ENCODE results near the gene RPL36AL. TPM values are rescaled to one million over a fixed set of nuclear protein-coding genes. Genes with fewer than 3 reads are reported as not detected.
"Not testable (repeated sequence)": the region's sequence is repeated elsewhere in the genome, so short reads cannot be mapped to it uniquely, and the experiment has no call there.

RPL36AL gene
- total RNA-seq, 3 donors from 2014 or later (not counting 1 experiment from before 2014, with no cell fraction given): 126 to 166 (median 150) TPM

DNA sequence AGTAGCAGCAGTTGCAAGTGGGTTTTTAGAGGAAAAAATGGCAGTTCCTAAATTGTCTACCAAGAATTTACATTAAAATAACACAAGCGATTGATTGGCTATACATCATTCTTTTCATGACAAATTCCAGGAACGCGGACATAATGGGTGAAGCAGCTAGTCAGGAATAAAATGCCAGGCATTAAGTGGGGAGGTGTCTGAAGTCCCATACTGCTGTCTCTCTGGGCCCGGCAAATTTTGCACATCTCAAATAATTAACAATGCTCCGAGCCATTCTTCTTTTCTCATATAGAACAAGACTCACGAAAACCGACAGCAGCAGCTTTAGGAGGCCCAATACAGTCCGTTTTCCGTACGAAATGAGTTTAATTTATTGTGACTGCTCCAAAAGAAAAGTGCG lies 696 bp downstream of the RPL36AL start:
- DNase-seq: no peak
- no peaks in the 10 kb centered on the region for H3K9me3 ChIP-seq (ENCODE audit: control insufficient read depth, insufficient read depth, low read length)
- H3K4me3 ChIP-seq (ENCODE audit: low read length): peak overlapping the region; percentile 83
- Mint-ChIP-seq H3K36me3 (peaks cover 12% of the 10 kb centered on the region), H3K27me3 (ENCODE audit: low read depth in 2 of 2) (no peaks in the 10 kb centered on the region), H3K9me3 (no peaks in the 10 kb centered on the region), H3K4me1 (peaks cover 41 to 58% of the 10 kb centered on the region in 2 donors), H3K4me3 (peak overlapping the region; percentile 98), H3K27ac (peak overlapping the region; percentile 99)
- no peak for ATAC-seq
- H3K27me3 ChIP-seq (ENCODE audit: control insufficient read depth, insufficient read depth, low read length): no peaks in the 10 kb centered on the region
- WGBS (ENCODE audit: insufficient coverage): 0% methylated on average over 10 of the region's 11 CpGs
- H3K27ac ChIP-seq (ENCODE audit: low read length): peak overlapping the region; percentile 95
- intact Hi-C loops (cut with micrococcal nuclease): loop anchor here (1.0 to 10.0 kb wide), 5 partner anchors 15 to 695 kb away; partner anchors contain the start of genes DMAC2L, KLHDC1, L2HGDH and LRR1
- peaks cover 29% of the 10 kb centered on the region for H3K4me1 ChIP-seq (ENCODE audit: control insufficient read depth, insufficient read depth, low read length)
- peaks cover 20% of the 10 kb centered on the region for H3K36me3 ChIP-seq (ENCODE audit: control insufficient read depth, insufficient read depth, low read length)
- no peak for TF ChIP-seq CTCF (IDR thresholded peaks at IDR 0.05)

DNA sequence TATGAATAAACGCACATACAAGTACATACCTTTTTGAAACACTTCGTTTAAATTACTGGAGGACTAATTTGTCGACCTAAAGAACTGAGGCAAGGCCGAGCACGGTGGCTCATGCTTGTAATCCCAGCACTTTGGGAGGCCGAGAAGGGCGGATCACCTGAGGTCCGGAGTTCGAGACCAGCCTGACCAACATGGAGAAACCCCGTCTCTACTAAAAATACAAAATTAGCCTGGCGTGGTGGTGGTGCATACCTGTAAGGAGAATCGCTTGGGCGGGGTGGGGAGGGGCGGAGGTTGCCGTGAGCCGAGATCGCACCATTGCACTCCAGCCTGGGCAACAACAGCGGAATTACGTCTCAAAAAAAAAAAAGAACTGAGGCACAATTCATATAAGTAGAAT lies 1.2 kb downstream of the RPL36AL start:
- Mint-ChIP-seq H3K27ac (peak overlapping the region; percentile 99), H3K4me3 (peak overlapping the region; percentile 98), H3K36me3 (peaks cover 12% of the 10 kb centered on the region), H3K4me1 (peaks cover 39 to 55% of the 10 kb centered on the region in 2 donors)
- 76% methylated on average over 19 of the region's 19 CpGs for WGBS (ENCODE audit: insufficient coverage)
- DNase-seq; H3K9me3 ChIP-seq (ENCODE audit: control insufficient read depth, insufficient read depth, low read length); H3K27me3 ChIP-seq (ENCODE audit: control insufficient read depth, insufficient read depth, low read length); H3K9me3 Mint-ChIP-seq; intact Hi-C loops (cut with micrococcal nuclease); H3K27me3 Mint-ChIP-seq (ENCODE audit: low read depth in 2 of 2); ATAC-seq: not testable (repeated sequence)
- Histone ChIP-seq H3K4me1 (ENCODE audit: control insufficient read depth, insufficient read depth, low read length) (peaks cover 29% of the 10 kb centered on the region), H3K4me3 (ENCODE audit: low read length) (peak overlapping the region; percentile 83), H3K27ac (ENCODE audit: low read length) (peak overlapping the region; percentile 95), H3K36me3 (ENCODE audit: control insufficient read depth, insufficient read depth, low read length) (peaks cover 20% of the 10 kb centered on the region)

GRCh38 chr14:49617852-49618519 lies 2.4 kb downstream of the RPL36AL start:
- intact Hi-C loops (cut with micrococcal nuclease): no loop called here
- H3K9me3 Mint-ChIP-seq: no peaks in the 10 kb centered on the region

More at GRCh38 chr14:49617852-49618519, 2.4 kb downstream of the RPL36AL start:
- Histone ChIP-seq H3K27me3 (ENCODE audit: control insufficient read depth, insufficient read depth, low read length) (no peaks in the 10 kb centered on the region), H3K36me3 (ENCODE audit: control insufficient read depth, insufficient read depth, low read length) (peaks cover 20% of the 10 kb centered on the region), H3K4me3 (ENCODE audit: low read length) (no peak overlapping the region), H3K27ac (ENCODE audit: low read length) (peak overlapping the region; percentile 6), H3K4me1 (ENCODE audit: control insufficient read depth, insufficient read depth, low read length) (peaks cover 23% of the 10 kb centered on the region), H3K9me3 (ENCODE audit: control insufficient read depth, insufficient read depth, low read length) (no peaks in the 10 kb centered on the region)
- ATAC-seq (no peak), DNase-seq (no peak)
- Mint-ChIP-seq H3K27me3 (ENCODE audit: low read depth in 2 of 2) (no peaks in the 10 kb centered on the region), H3K27ac (peak overlapping the region; percentile 99), H3K4me1 (peaks cover 35 to 43% of the 10 kb centered on the region in 2 donors), H3K4me3 (peak overlapping the region; percentile 98), H3K36me3 (peaks cover 12% of the 10 kb centered on the region)
- WGBS (ENCODE audit: insufficient coverage): 86% methylated on average over 6 of the region's 6 CpGs
- no peak for TF ChIP-seq CTCF (IDR thresholded peaks at IDR 0.05)
